Measurements from ENCODE around the gene HACL1.

DNA sequence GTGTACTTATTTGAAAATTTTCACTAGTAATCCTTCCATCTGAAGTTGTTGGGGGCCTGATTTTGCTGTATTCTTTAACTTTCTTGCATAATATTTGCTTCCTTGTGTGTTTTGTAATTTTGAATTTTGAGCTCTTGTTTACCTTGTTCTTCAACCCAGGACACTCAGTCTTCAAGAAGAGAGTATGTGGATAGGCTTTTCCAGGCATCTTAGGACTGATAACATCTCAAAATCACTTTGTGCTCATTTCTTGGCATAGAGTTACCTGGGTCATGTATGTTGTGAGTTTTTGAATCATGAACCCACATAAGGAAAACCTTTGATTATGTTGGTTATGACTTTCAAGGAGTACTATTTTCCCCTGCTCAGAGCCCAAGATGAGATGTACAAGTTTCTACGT, 13.6 kb upstream of the HACL1 start:
- TF ChIP-seq, protein P1, sequence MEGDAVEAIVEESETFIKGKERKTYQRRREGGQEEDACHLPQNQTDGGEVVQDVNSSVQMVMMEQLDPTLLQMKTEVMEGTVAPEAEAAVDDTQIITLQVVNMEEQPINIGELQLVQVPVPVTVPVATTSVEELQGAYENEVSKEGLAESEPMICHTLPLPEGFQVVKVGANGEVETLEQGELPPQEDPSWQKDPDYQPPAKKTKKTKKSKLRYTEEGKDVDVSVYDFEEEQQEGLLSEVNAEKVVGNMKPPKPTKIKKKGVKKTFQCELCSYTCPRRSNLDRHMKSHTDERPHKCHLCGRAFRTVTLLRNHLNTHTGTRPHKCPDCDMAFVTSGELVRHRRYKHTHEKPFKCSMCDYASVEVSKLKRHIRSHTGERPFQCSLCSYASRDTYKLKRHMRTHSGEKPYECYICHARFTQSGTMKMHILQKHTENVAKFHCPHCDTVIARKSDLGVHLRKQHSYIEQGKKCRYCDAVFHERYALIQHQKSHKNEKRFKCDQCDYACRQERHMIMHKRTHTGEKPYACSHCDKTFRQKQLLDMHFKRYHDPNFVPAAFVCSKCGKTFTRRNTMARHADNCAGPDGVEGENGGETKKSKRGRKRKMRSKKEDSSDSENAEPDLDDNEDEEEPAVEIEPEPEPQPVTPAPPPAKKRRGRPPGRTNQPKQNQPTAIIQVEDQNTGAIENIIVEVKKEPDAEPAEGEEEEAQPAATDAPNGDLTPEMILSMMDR (conservative IDR thresholded peaks at IDR 0.05; ENCODE audit: low read depth, low read length) = no peak
- TF ChIP-seq EZH2phosphoT487 (IDR thresholded peaks at IDR 0.05; ENCODE audit: borderline replicate concordance, low read length) = no peak
